Astrocyte (in vitro differentiated cells and primary cell): ENCODE data around the gene EXPH5.

Experiments
- EZH2 ChIP-seq: IDR thresholded peaks from 2 replicates; pipeline ENCODE4 v1.6.1; 2012; ENCODE audit warnings: mild to moderate bottlenecking, low read length, inconsistent platforms; ENCODE audit not compliant: insufficient read depth
- TF ChIP-seq, protein P1 (sequence below): IDR thresholded peaks from 2 replicates; pipeline ENCODE4 v1.5.1; 2011; ENCODE audit warnings: low read depth, mild to moderate bottlenecking, inconsistent platforms, low read length, moderate library complexity; ENCODE audit not compliant: insufficient read depth

GRCh38 chr11:108589136-108589535 is 4.4 kb downstream of the EXPH5 start:
- TF ChIP-seq, protein P1, sequence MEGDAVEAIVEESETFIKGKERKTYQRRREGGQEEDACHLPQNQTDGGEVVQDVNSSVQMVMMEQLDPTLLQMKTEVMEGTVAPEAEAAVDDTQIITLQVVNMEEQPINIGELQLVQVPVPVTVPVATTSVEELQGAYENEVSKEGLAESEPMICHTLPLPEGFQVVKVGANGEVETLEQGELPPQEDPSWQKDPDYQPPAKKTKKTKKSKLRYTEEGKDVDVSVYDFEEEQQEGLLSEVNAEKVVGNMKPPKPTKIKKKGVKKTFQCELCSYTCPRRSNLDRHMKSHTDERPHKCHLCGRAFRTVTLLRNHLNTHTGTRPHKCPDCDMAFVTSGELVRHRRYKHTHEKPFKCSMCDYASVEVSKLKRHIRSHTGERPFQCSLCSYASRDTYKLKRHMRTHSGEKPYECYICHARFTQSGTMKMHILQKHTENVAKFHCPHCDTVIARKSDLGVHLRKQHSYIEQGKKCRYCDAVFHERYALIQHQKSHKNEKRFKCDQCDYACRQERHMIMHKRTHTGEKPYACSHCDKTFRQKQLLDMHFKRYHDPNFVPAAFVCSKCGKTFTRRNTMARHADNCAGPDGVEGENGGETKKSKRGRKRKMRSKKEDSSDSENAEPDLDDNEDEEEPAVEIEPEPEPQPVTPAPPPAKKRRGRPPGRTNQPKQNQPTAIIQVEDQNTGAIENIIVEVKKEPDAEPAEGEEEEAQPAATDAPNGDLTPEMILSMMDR = no peak
- TF ChIP-seq EZH2 = no peak
